ENCODE measurements around the gene GDNF. TPM values are rescaled to one million over a fixed set of nuclear protein-coding genes. Genes with fewer than 3 reads are reported as not detected.

GDNF gene
- total and polyA plus RNA-seq, 2 experiments from 2014 or later, result 0.13 to 0.17 TPM

GRCh38 chr5:37869216-37869615 is 29.4 kb upstream of the GDNF start:
- Mint-ChIP-seq H3K9me3 (no peaks in the 10 kb centered on the region), H3K4me3 (no peak overlapping the region), H3K27ac (no peak overlapping the region), H3K27me3 (ENCODE audit: insufficient read depth, low read depth, poor library complexity) (no peaks in the 10 kb centered on the region), H3K4me1 (no peaks in the 10 kb centered on the region), H3K36me3 (ENCODE audit: low read depth) (no peaks in the 10 kb centered on the region)
- Histone ChIP-seq H2AFZ (no peak overlapping the region), H3K36me3 (ENCODE audit: insufficient read depth) (no peaks in the 10 kb centered on the region), H3K27me3 (ENCODE audit: insufficient read depth) (no peaks in the 10 kb centered on the region), H3F3A (replicated peaks; ENCODE audit: low read depth) (no peaks in the 10 kb centered on the region), H3K27ac (ENCODE audit: low read depth) (no peak overlapping the region), H4K20me1 (replicated peaks; ENCODE audit: insufficient read depth) (no peaks in the 10 kb centered on the region), H3K4me2 (no peak overlapping the region), H3K4me1 (ENCODE audit: insufficient read depth) (no peaks in the 10 kb centered on the region), H3K9me2 (ENCODE audit: insufficient read depth) (no peaks in the 10 kb centered on the region), H3K79me2 (replicated peaks; ENCODE audit: insufficient read depth) (no peaks in the 10 kb centered on the region), H3K4me3 (no peak overlapping the region)
- DNase-seq (ENCODE audit: low spot score) (no peak), ATAC-seq (no peak)
- TF ChIP-seq REST (IDR thresholded peaks at IDR 0.05; ENCODE audit: unreplicated experiment), result no peak
- no peak for TF ChIP-seq ZNF114 (CRISPR knock-in tag; IDR thresholded peaks at IDR 0.05)
- no peak for TF ChIP-seq CTCF (conservative IDR thresholded peaks at IDR 0.05; ENCODE audit: low read depth in 2 of 2)
- TF ChIP-seq NANOG (IDR thresholded peaks at IDR 0.05; ENCODE audit: borderline replicate concordance), result no peak
- no peak for TF ChIP-seq JUNB (IDR thresholded peaks at IDR 0.05; ENCODE audit: unreplicated experiment)
- no peak for TF ChIP-seq CREB1 (CRISPR knock-in tag; IDR thresholded peaks at IDR 0.05; ENCODE audit: low read depth)
- TF ChIP-seq EZH2phosphoT487 (IDR thresholded peaks at IDR 0.05; ENCODE audit: unreplicated experiment), result no peak

- H4K20me1 ChIP-seq (replicated peaks; ENCODE audit: insufficient read depth), result no peaks in the 10 kb centered on the region
- no peaks in the 10 kb centered on the region for H3K9me2 ChIP-seq (ENCODE audit: insufficient read depth)
- H3F3A ChIP-seq (replicated peaks; ENCODE audit: low read depth), result no peaks in the 10 kb centered on the region
- DNase-seq (ENCODE audit: low spot score) (peak; percentile 6), ATAC-seq (no peak)
- H3K4me1 Mint-ChIP-seq, result no peaks in the 10 kb centered on the region
- H3K36me3 ChIP-seq (ENCODE audit: insufficient read depth), result no peaks in the 10 kb centered on the region
- no peak overlapping the region for H2AFZ ChIP-seq
- H3K4me3 Mint-ChIP-seq, result no peak overlapping the region
- H3K27ac Mint-ChIP-seq, result no peak overlapping the region
- H3K4me1 ChIP-seq (ENCODE audit: insufficient read depth), result no peaks in the 10 kb centered on the region
- H3K27me3 ChIP-seq (ENCODE audit: insufficient read depth), result no peaks in the 10 kb centered on the region
- H3K27me3 Mint-ChIP-seq (ENCODE audit: insufficient read depth, low read depth, poor library complexity), result no peaks in the 10 kb centered on the region
- H3K79me2 ChIP-seq (replicated peaks; ENCODE audit: insufficient read depth), result no peaks in the 10 kb centered on the region
- no peak overlapping the region for H3K4me2 ChIP-seq
- no peak overlapping the region for H3K4me3 ChIP-seq
- no peak overlapping the region for H3K27ac ChIP-seq (ENCODE audit: low read depth)
- no peaks in the 10 kb centered on the region for H3K36me3 Mint-ChIP-seq (ENCODE audit: low read depth)
- no peaks in the 10 kb centered on the region for H3K9me3 Mint-ChIP-seq
- TF ChIP-seq POLR2AphosphoS5 (IDR thresholded peaks at IDR 0.05; ENCODE audit: low read depth) (no peak), CREB1 (CRISPR knock-in tag; IDR thresholded peaks at IDR 0.05; ENCODE audit: low read depth) (no peak), EZH2phosphoT487 (IDR thresholded peaks at IDR 0.05; ENCODE audit: unreplicated experiment) (no peak), JUNB (IDR thresholded peaks at IDR 0.05; ENCODE audit: unreplicated experiment) (no peak), REST (IDR thresholded peaks at IDR 0.05; ENCODE audit: unreplicated experiment) (no peak)
Measured at GRCh38 chr5:37867654-37868053, 27.8 kb upstream of the GDNF start.
